Loucy (cell line): Measurements from ENCODE around the gene GIT1.

Experiments used
- H2AFZ ChIP-seq: fragments of 200-600 bp; sonication (generic); 2 replicates; pipeline ENCODE4 v1.6.0; 2016; ENCODE audit warnings: antibody characterized with exemption, mild to moderate bottlenecking, low read length, moderate library complexity
- H3F3A ChIP-seq: fragments of 200-600 bp; 2 replicates; pipeline ENCODE4 v1.6.0; 2016; ENCODE audit warnings: antibody characterized with exemption, low read depth, mild to moderate bottlenecking
- H3K27me3 ChIP-seq: fragments of 200-600 bp; sonication (generic); 2 replicates; pipeline ENCODE4 v1.6.1; 2014; ENCODE audit warnings: low read length, mild to moderate bottlenecking; ENCODE audit not compliant: insufficient read depth, poor library complexity, severe bottlenecking
- H3K36me3 ChIP-seq: fragments of 200-600 bp; sonication (generic); 2 replicates; pipeline ENCODE4 v1.6.1; 2016; ENCODE audit warnings: low read length; ENCODE audit not compliant: insufficient read depth
- H3K4me1 ChIP-seq: fragments of 200-600 bp; sonication (generic); 2 replicates; pipeline ENCODE4 v1.5.1; 2014; ENCODE audit warnings: low read length, mild to moderate bottlenecking; ENCODE audit not compliant: insufficient read depth, poor library complexity, severe bottlenecking
- H3K4me2 ChIP-seq: fragments of 200-600 bp; sonication (generic); 2 replicates; pipeline ENCODE4 v1.6.0; 2014; ENCODE audit warnings: antibody characterized with exemption, low read length, low read depth, mild to moderate bottlenecking; ENCODE audit not compliant: poor library complexity, severe bottlenecking
- H3K4me3 ChIP-seq: fragments of 200-600 bp; sonication (generic); 2 replicates; pipeline ENCODE4 v1.5.1; 2014; ENCODE audit warnings: low read length, mild to moderate bottlenecking, mixed read lengths; ENCODE audit not compliant: poor library complexity, severe bottlenecking
- H3K79me2 ChIP-seq: fragments of 200-600 bp; sonication (generic); 2 replicates; pipeline ENCODE4 v1.6.1; 2014; ENCODE audit warnings: low read length; ENCODE audit not compliant: insufficient read depth
- H3K9ac ChIP-seq: fragments of 200-600 bp; sonication (generic); 2 replicates; pipeline ENCODE4 v1.6.0; 2014; ENCODE audit warnings: mild to moderate bottlenecking, low read depth, low read length, moderate library complexity; ENCODE audit not compliant: poor library complexity, severe bottlenecking
- H3K9me2 ChIP-seq: fragments of 200-600 bp; sonication (generic); replicated peaks from 2 replicates; pipeline ENCODE4 v1.6.1; 2016; ENCODE audit warnings: low read depth, low read length, mixed read lengths
- H3K9me3 ChIP-seq: fragments of 200-600 bp; sonication (generic); 2 replicates; pipeline ENCODE4 v1.6.1; 2014; ENCODE audit warnings: mild to moderate bottlenecking, antibody characterized with exemption, low read length, low read depth; ENCODE audit not compliant: insufficient read depth
- H4K20me1 ChIP-seq: fragments of 200-600 bp; sonication (generic); 2 replicates; pipeline ENCODE4 v1.6.0; 2014; ENCODE audit warnings: antibody characterized with exemption, low read length, mild to moderate bottlenecking; ENCODE audit not compliant: insufficient read depth, poor library complexity, severe bottlenecking
- EZH2phosphoT487 ChIP-seq: fragments of 200-600 bp; IDR thresholded peaks from 2 replicates; pipeline ENCODE4 v1.6.1; 2018; ENCODE audit warnings: antibody characterized with exemption, mild to moderate bottlenecking, moderate library complexity, borderline replicate concordance
- TF ChIP-seq, protein P1 (sequence below): fragments of 200-600 bp; sonication (generic); conservative IDR thresholded peaks from 2 replicates; pipeline ENCODE4 v1.5.1; 2014; ENCODE audit warnings: mild to moderate bottlenecking, antibody characterized with exemption, low read length

Gene GIT1

GRCh38 chr17:29573871-29574731, 15.3 kb downstream of the GIT1 start:
- Histone ChIP-seq H3K9me2 (no peaks in the 10 kb centered on the region), H4K20me1 (peaks cover 5% of the 10 kb centered on the region), H3K36me3 (peaks cover 45% of the 10 kb centered on the region; the same call in 1 of the 2 replicates), H3K4me1 (peaks cover 6% of the 10 kb centered on the region), H3K4me3 (no peak overlapping the region), H3K9ac (no peak overlapping the region), H3K27me3 (no peaks in the 10 kb centered on the region), H3F3A (no peaks in the 10 kb centered on the region), H3K4me2 (no peak overlapping the region), H3K79me2 (peaks cover 6% of the 10 kb centered on the region; the same call in 1 of the 2 replicates), H2AFZ (no peak overlapping the region), H3K9me3 (no peaks in the 10 kb centered on the region)
- TF ChIP-seq, protein P1, sequence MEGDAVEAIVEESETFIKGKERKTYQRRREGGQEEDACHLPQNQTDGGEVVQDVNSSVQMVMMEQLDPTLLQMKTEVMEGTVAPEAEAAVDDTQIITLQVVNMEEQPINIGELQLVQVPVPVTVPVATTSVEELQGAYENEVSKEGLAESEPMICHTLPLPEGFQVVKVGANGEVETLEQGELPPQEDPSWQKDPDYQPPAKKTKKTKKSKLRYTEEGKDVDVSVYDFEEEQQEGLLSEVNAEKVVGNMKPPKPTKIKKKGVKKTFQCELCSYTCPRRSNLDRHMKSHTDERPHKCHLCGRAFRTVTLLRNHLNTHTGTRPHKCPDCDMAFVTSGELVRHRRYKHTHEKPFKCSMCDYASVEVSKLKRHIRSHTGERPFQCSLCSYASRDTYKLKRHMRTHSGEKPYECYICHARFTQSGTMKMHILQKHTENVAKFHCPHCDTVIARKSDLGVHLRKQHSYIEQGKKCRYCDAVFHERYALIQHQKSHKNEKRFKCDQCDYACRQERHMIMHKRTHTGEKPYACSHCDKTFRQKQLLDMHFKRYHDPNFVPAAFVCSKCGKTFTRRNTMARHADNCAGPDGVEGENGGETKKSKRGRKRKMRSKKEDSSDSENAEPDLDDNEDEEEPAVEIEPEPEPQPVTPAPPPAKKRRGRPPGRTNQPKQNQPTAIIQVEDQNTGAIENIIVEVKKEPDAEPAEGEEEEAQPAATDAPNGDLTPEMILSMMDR: no peak
- no peak for TF ChIP-seq EZH2phosphoT487

- H3K9me2 ChIP-seq: no peaks in the 10 kb centered on the region
- H3F3A ChIP-seq: no peaks in the 10 kb centered on the region
- TF ChIP-seq, protein P1: no peak
- TF ChIP-seq EZH2phosphoT487: no peak
- H3K9ac ChIP-seq: no peak overlapping the region
- H3K36me3 ChIP-seq: peaks cover 41% of the 10 kb centered on the region; the same call in 1 of the 2 replicates
- H4K20me1 ChIP-seq: peaks cover 5% of the 10 kb centered on the region
- H3K9me3 ChIP-seq: no peaks in the 10 kb centered on the region
- H2AFZ ChIP-seq: no peak overlapping the region
- no peaks in the 10 kb centered on the region for H3K27me3 ChIP-seq
- no peak overlapping the region for H3K4me2 ChIP-seq
- H3K79me2 ChIP-seq: peaks cover 6% of the 10 kb centered on the region; the same call in 1 of the 2 replicates
- H3K4me3 ChIP-seq: no peak overlapping the region
- peaks cover 6% of the 10 kb centered on the region for H3K4me1 ChIP-seq
Observed at GRCh38 chr17:29573558-29573869, 15.9 kb downstream of the GIT1 start.

DNA sequence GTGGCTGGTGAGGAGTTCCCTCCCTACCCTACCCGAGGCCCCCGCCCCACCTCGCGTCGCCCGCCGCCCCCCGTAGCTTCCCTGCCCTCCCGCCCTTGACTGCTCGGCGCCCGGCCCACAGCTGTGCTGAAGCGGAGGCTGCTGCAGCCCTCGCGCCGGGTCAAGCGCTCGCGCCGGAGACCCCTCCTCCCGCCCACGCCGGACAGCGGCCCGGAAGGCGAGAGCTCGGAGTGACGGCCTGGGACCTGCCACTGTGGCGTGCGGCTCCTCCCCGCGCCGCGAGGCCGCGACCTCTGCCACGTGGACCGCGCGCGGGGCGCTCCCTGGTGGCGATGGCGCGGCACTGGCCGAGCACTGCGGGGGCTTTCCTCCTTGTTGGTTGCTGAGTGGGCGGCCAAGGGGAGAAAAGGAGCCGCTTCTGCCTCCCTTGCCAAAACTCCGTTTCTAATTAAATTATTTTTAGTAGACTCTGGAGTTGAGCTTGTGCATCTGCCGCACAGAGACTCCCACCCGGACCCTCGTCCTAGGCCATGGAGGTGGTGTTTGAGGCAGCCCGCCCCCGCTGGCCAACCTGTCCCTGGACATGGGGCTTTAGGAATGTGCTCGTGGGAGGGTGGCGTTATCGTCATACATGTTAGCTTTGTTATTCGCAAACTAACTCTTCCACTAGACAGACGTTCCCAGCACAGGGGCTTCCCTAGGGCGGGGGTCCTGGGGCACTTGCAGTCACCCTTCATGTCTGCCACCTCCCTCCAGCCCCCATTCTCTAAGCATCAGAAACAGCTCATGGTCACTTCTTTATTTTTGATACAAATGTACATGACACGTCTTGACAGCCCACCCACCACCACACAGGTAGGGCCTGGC, 16.5 kb downstream of the GIT1 start:
- Histone ChIP-seq H3K4me3 (no peak overlapping the region), H3K9me2 (no peaks in the 10 kb centered on the region), H3K36me3 (peaks cover 37% of the 10 kb centered on the region; the same call in 1 of the 2 replicates), H3K79me2 (peaks cover 6% of the 10 kb centered on the region; the same call in 1 of the 2 replicates), H3F3A (no peaks in the 10 kb centered on the region), H4K20me1 (peaks cover 5% of the 10 kb centered on the region), H3K9ac (no peak overlapping the region), H3K4me2 (no peak overlapping the region), H3K9me3 (no peaks in the 10 kb centered on the region), H3K27me3 (no peaks in the 10 kb centered on the region), H2AFZ (no peak overlapping the region), H3K4me1 (peaks cover 6% of the 10 kb centered on the region)
- TF ChIP-seq EZH2phosphoT487: no peak
- TF ChIP-seq, protein P1: no peak; the same call in 1 of the 2 replicates
